ENCODE data around the gene TFPI.

TFPI gene

DNA sequence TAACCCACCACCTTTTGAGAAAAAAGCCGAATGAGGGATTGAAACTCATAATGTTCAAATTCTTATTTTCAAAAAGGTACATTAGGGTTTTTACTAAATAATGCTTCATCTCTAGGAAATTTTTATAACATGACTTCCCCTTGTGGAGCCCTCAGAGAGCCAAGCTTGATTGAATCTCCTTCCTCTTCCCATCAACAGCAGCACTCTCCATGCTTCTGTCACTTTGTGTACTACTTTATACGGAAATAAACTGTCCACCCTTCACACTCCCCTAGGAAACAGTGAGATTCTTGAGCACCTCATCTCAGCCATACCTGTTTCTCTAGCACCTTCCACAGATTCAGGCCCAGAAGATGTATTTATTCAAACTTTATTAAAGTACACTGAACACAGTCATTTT, 51.8 kb downstream of the TFPI start:
- H3K36me3 ChIP-seq (ENCODE audit: control insufficient read depth, insufficient read depth, low read length), result peaks cover 15% of the 10 kb centered on the region
- peaks cover 3% of the 10 kb centered on the region for H3K9me3 ChIP-seq (ENCODE audit: control insufficient read depth, low read length)
- no peak overlapping the region for H3K27ac ChIP-seq (ENCODE audit: low read depth, low read length, severe bottlenecking)
- WGBS, 2 experiments (ENCODE audit: insufficient coverage in 2 of 2), result 64 to 80% methylated on average over 1 of the region's 2 CpGs
- H3K4me1 ChIP-seq (ENCODE audit: control insufficient read depth, insufficient read depth, low read length, poor library complexity, severe bottlenecking), result peaks cover 32% of the 10 kb centered on the region
- H3K4me3 ChIP-seq (ENCODE audit: extremely low read depth, insufficient read depth, low read length, poor library complexity, severe bottlenecking), result no peak overlapping the region

GRCh38 chr2:187500585-187501359, 53.5 kb downstream of the TFPI start:
- Histone ChIP-seq H3K27ac (ENCODE audit: low read depth, low read length, severe bottlenecking) (no peak overlapping the region), H3K36me3 (ENCODE audit: control insufficient read depth, insufficient read depth, low read length) (peaks cover 29% of the 10 kb centered on the region), H3K9me3 (ENCODE audit: control insufficient read depth, low read length) (no peaks in the 10 kb centered on the region), H3K4me1 (ENCODE audit: control insufficient read depth, insufficient read depth, low read length, poor library complexity, severe bottlenecking) (peaks cover 32% of the 10 kb centered on the region), H3K4me3 (ENCODE audit: extremely low read depth, insufficient read depth, low read length, poor library complexity, severe bottlenecking) (no peak overlapping the region)
- 72 to 82% methylated on average over 2 to 3 of the region's 7 CpGs for WGBS, 2 experiments (ENCODE audit: insufficient coverage in 2 of 2)

- H3K4me3 ChIP-seq (ENCODE audit: extremely low read depth, insufficient read depth, low read length, poor library complexity, severe bottlenecking), result no peak overlapping the region
- peaks cover 36% of the 10 kb centered on the region for H3K36me3 ChIP-seq (ENCODE audit: control insufficient read depth, insufficient read depth, low read length)
- H3K9me3 ChIP-seq (ENCODE audit: control insufficient read depth, low read length), result no peaks in the 10 kb centered on the region
- peaks cover 24% of the 10 kb centered on the region for H3K4me1 ChIP-seq (ENCODE audit: control insufficient read depth, insufficient read depth, low read length, poor library complexity, severe bottlenecking)
- WGBS, 2 experiments (ENCODE audit: insufficient coverage in 2 of 2), result 20 to 29% methylated on average over 1 of the region's 2 CpGs
- H3K27ac ChIP-seq (ENCODE audit: low read depth, low read length, severe bottlenecking), result no peak overlapping the region
Measured at GRCh38 chr2:187499941-187500532, 54.2 kb downstream of the TFPI start.

DNA sequence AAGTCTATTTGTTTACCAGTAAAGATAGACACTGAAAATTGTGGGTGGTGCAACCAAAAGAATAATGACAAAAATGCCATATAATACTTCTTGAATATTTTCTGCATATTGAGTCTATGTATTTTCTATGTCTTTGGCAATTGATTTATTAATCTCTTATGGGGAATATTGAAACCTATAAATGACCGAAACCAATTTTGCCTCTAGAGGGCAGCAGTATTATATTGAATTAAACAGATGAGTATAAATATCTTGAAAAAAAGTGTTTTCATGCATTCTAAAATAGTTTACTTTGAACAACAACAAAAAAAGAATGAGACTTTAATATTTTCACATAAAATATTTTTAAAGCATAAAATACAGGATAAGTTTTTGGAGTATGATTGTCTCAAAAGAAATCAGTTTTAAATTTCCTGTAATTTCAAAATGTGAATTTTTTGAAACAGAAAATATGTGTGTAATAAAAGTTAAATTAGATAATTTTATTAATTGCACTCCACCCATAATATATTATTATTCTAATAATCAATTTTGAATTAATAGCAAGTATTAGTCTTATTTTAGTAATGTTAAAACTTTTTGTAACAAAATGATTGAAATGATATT, 56.3 kb downstream of the TFPI start:
- peaks cover 57% of the 10 kb centered on the region for H3K36me3 ChIP-seq (ENCODE audit: control insufficient read depth, insufficient read depth, low read length)
- H3K9me3 ChIP-seq (ENCODE audit: control insufficient read depth, low read length), result peaks cover 15% of the 10 kb centered on the region
- H3K27ac ChIP-seq (ENCODE audit: low read depth, low read length, severe bottlenecking), result no peak overlapping the region
- H3K4me1 ChIP-seq (ENCODE audit: control insufficient read depth, insufficient read depth, low read length, poor library complexity, severe bottlenecking), result peaks cover 13% of the 10 kb centered on the region
- WGBS, 2 experiments (ENCODE audit: insufficient coverage in 2 of 2), result no CpG with 5 or more reads among the region's 1 CpG
- no peak overlapping the region for H3K4me3 ChIP-seq (ENCODE audit: extremely low read depth, insufficient read depth, low read length, poor library complexity, severe bottlenecking)

- no peak overlapping the region for H3K4me3 ChIP-seq (ENCODE audit: extremely low read depth, insufficient read depth, low read length, poor library complexity, severe bottlenecking)
- no peak overlapping the region for H3K27ac ChIP-seq (ENCODE audit: low read depth, low read length, severe bottlenecking)
- peaks cover 18% of the 10 kb centered on the region for H3K9me3 ChIP-seq (ENCODE audit: control insufficient read depth, low read length)
- H3K36me3 ChIP-seq (ENCODE audit: control insufficient read depth, insufficient read depth, low read length), result peaks cover 60% of the 10 kb centered on the region
- peaks cover 8% of the 10 kb centered on the region for H3K4me1 ChIP-seq (ENCODE audit: control insufficient read depth, insufficient read depth, low read length, poor library complexity, severe bottlenecking)
- no CpG with 5 or more reads among the region's 2 CpGs for WGBS, 2 experiments (ENCODE audit: insufficient coverage in 2 of 2)
Measured at GRCh38 chr2:187497140-187497539, 57.1 kb downstream of the TFPI start.

GRCh38 chr2:187495324-187495723, 58.9 kb downstream of the TFPI start:
- no peak overlapping the region for H3K4me3 ChIP-seq (ENCODE audit: extremely low read depth, insufficient read depth, low read length, poor library complexity, severe bottlenecking)
- WGBS, 2 experiments (ENCODE audit: insufficient coverage in 2 of 2), result no CpG with 5 or more reads among the region's 1 CpG
- no peak overlapping the region for H3K27ac ChIP-seq (ENCODE audit: low read depth, low read length, severe bottlenecking)
- no peaks in the 10 kb centered on the region for H3K4me1 ChIP-seq (ENCODE audit: control insufficient read depth, insufficient read depth, low read length, poor library complexity, severe bottlenecking)
- peaks cover 52% of the 10 kb centered on the region for H3K36me3 ChIP-seq (ENCODE audit: control insufficient read depth, insufficient read depth, low read length)
- H3K9me3 ChIP-seq (ENCODE audit: control insufficient read depth, low read length), result peaks cover 18% of the 10 kb centered on the region

GRCh38 chr2:187493877-187494568, 60.2 kb downstream of the TFPI start:
- no peak overlapping the region for H3K27ac ChIP-seq (ENCODE audit: low read depth, low read length, severe bottlenecking)
- no peaks in the 10 kb centered on the region for H3K4me1 ChIP-seq (ENCODE audit: control insufficient read depth, insufficient read depth, low read length, poor library complexity, severe bottlenecking)
- peaks cover 18% of the 10 kb centered on the region for H3K9me3 ChIP-seq (ENCODE audit: control insufficient read depth, low read length)
- no peak overlapping the region for H3K4me3 ChIP-seq (ENCODE audit: extremely low read depth, insufficient read depth, low read length, poor library complexity, severe bottlenecking)
- H3K36me3 ChIP-seq (ENCODE audit: control insufficient read depth, insufficient read depth, low read length), result peaks cover 52% of the 10 kb centered on the region
- 100% methylated on average over 1 of the region's 3 CpGs; no CpG with 5 or more reads in 1 of the 2 experiments for WGBS, 2 experiments (ENCODE audit: insufficient coverage in 2 of 2)

- Histone ChIP-seq H3K9me3 (ENCODE audit: control insufficient read depth, low read length) (peaks cover 18% of the 10 kb centered on the region), H3K4me3 (ENCODE audit: extremely low read depth, insufficient read depth, low read length, poor library complexity, severe bottlenecking) (no peak overlapping the region), H3K4me1 (ENCODE audit: control insufficient read depth, insufficient read depth, low read length, poor library complexity, severe bottlenecking) (no peaks in the 10 kb centered on the region), H3K27ac (ENCODE audit: low read depth, low read length, severe bottlenecking) (no peak overlapping the region), H3K36me3 (ENCODE audit: control insufficient read depth, insufficient read depth, low read length) (peaks cover 52% of the 10 kb centered on the region)
- 90 to 95% methylated on average over 5 of the region's 5 CpGs for WGBS, 2 experiments (ENCODE audit: insufficient coverage in 2 of 2)
Measured at GRCh38 chr2:187493180-187493579, 61.1 kb downstream of the TFPI start.

DNA sequence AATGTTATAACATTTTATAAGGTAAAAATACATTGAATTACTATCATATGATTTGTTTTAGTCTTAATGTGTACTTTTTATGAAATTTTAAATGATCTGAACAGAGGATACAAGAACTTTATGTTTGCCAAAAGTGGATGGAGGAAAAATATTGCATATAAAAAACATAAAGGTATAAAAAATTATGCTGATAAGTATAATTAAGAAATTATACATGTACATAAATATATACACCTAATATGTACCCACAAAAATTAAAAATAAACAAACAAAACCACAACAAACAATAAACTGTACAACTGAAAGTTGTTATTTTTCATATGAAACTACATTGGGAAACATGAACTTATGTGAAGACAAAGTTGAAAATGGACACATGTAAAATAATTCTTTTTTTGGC, 68.0 kb downstream of the TFPI start:
- Histone ChIP-seq H3K9me3 (ENCODE audit: control insufficient read depth, low read length) (no peaks in the 10 kb centered on the region), H3K36me3 (ENCODE audit: control insufficient read depth, insufficient read depth, low read length) (peaks cover 33% of the 10 kb centered on the region), H3K4me3 (ENCODE audit: extremely low read depth, insufficient read depth, low read length, poor library complexity, severe bottlenecking) (no peak overlapping the region), H3K27ac (ENCODE audit: low read depth, low read length, severe bottlenecking) (no peak overlapping the region), H3K4me1 (ENCODE audit: control insufficient read depth, insufficient read depth, low read length, poor library complexity, severe bottlenecking) (no peaks in the 10 kb centered on the region)

- Histone ChIP-seq H3K36me3 (ENCODE audit: control insufficient read depth, insufficient read depth, low read length) (peaks cover 33% of the 10 kb centered on the region), H3K27ac (ENCODE audit: low read depth, low read length, severe bottlenecking) (no peak overlapping the region), H3K4me1 (ENCODE audit: control insufficient read depth, insufficient read depth, low read length, poor library complexity, severe bottlenecking) (no peaks in the 10 kb centered on the region), H3K9me3 (ENCODE audit: control insufficient read depth, low read length) (no peaks in the 10 kb centered on the region), H3K4me3 (ENCODE audit: extremely low read depth, insufficient read depth, low read length, poor library complexity, severe bottlenecking) (no peak overlapping the region)
- WGBS, 2 experiments (ENCODE audit: insufficient coverage in 2 of 2), result 100% methylated on average over 1 of the region's 1 CpG; no CpG with 5 or more reads in 1 of the 2 experiments
Measured at GRCh38 chr2:187485523-187485922, 68.7 kb downstream of the TFPI start.
